Measurements from ENCODE around the gene TAF11L2. TPM values are rescaled to one million over a fixed set of nuclear protein-coding genes. Genes with fewer than 3 reads are reported as not detected.
"Not testable (repeated sequence)": the region's sequence is repeated elsewhere in the genome, so short reads cannot be mapped to it uniquely, and the experiment has no call there.

TAF11L2 gene
- total RNA-seq, 4 donors from 2014 or later, result not detected

DNA sequence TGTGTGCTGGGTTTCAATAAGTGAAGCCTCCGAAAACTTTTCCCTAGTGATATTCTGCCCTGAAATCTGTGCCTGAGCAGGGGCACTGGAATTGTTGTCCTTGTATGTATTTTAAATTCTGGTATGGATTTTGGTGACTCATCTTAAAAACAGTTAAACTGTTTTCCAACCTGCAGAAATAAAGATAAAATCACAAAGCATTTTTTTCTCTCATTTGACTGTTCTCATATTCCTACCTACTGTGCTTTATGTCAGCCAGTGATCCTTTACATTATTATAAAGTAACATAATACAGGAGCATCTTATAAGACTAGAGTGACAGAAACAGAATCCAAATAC, 10.9 kb upstream of the TAF11L2 start:
- Histone ChIP-seq H3K27me3 (no peaks in the 10 kb centered on the region), H3K27ac (no peak overlapping the region), H3K9me3 (no peaks in the 10 kb centered on the region), H3K36me3 (no peaks in the 10 kb centered on the region), H3K4me3 (no peak overlapping the region), H3K4me1 (no peaks in the 10 kb centered on the region)
- no peak for DNase-seq
- no peak for TF ChIP-seq POLR2A (IDR thresholded peaks at IDR 0.05)
- TF ChIP-seq, protein P1, sequence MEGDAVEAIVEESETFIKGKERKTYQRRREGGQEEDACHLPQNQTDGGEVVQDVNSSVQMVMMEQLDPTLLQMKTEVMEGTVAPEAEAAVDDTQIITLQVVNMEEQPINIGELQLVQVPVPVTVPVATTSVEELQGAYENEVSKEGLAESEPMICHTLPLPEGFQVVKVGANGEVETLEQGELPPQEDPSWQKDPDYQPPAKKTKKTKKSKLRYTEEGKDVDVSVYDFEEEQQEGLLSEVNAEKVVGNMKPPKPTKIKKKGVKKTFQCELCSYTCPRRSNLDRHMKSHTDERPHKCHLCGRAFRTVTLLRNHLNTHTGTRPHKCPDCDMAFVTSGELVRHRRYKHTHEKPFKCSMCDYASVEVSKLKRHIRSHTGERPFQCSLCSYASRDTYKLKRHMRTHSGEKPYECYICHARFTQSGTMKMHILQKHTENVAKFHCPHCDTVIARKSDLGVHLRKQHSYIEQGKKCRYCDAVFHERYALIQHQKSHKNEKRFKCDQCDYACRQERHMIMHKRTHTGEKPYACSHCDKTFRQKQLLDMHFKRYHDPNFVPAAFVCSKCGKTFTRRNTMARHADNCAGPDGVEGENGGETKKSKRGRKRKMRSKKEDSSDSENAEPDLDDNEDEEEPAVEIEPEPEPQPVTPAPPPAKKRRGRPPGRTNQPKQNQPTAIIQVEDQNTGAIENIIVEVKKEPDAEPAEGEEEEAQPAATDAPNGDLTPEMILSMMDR (IDR thresholded peaks at IDR 0.05), result no peak

DNA sequence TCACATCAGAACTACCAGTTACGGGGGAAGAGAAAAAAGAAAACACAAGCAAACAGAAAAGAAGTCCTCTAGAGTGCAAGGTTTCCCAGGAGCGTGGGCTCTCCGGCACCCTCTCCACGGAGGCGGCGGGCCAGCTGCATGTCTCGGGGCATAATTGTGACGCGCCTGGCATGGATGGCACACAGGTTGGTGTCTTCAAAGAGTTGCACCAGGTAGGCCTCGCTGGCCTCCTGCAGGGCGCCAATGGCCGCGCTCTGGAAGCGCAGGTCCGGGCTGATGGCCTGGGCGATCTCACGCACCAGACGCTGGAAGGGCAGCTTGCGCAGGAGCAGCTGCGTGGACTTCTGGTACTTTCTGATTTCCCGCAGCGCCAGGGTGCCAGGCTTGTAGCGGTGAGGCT, 6.8 kb upstream of the TAF11L2 start:
- not testable (repeated sequence) for H3K4me1 ChIP-seq, DNase-seq, H3K27me3 ChIP-seq, H3K36me3 ChIP-seq, H3K27ac ChIP-seq, H3K4me3 ChIP-seq, H3K9me3 ChIP-seq

DNA sequence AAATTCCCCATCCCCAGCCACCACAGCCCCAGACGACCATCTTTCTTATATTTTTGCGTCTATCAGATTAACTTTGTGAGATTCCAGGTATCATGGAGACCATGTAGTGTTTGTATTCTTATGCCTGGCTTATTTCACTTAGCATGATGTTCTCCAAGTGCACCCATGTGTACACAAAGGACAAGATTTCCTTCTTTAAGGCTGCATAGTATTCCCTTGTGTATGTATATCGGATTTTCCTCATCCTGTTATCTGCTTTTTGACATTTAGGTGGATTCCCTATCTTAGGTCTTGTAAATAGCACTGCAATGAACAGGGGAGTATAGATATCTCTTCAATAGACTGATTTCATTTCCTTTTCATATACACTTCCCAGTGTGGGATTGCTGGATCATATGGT, 5.3 kb upstream of the TAF11L2 start:
- no peak for DNase-seq
- TF ChIP-seq, protein P1 (IDR thresholded peaks at IDR 0.05), result no peak
- no peak for TF ChIP-seq POLR2A (IDR thresholded peaks at IDR 0.05)
- Histone ChIP-seq H3K36me3 (no peaks in the 10 kb centered on the region), H3K27ac (no peak overlapping the region), H3K27me3 (no peaks in the 10 kb centered on the region), H3K4me1 (no peaks in the 10 kb centered on the region), H3K9me3 (no peaks in the 10 kb centered on the region), H3K4me3 (no peak overlapping the region)

DNA sequence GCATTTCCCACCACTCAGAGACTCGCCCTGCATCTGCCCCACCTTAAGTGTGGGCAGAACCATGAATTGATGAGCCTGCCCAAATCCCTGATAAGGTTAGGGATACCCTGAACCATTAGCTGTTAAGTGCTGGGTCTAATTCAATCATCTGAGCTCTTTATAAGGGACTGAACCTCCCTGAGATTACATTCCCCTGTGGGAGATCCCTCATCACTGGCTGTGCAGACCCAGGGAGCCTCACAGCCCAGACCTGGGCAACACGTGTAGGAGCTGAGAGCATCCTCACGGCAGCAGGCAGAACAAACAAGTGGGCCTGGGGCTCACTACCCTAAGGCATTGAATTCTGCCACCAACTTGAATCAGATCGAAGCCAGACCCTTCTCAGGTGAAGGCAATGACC, 585 bp upstream of the TAF11L2 start:
- no peaks in the 10 kb centered on the region for H3K36me3 ChIP-seq
- no peak for DNase-seq
- no peaks in the 10 kb centered on the region for H3K9me3 ChIP-seq
- no peaks in the 10 kb centered on the region for H3K27me3 ChIP-seq
- TF ChIP-seq POLR2A (IDR thresholded peaks at IDR 0.05), result no peak
- TF ChIP-seq, protein P1 (IDR thresholded peaks at IDR 0.05), result no peak
- no peak overlapping the region for H3K4me3 ChIP-seq
- H3K4me1 ChIP-seq, result no peaks in the 10 kb centered on the region
- no peak overlapping the region for H3K27ac ChIP-seq

DNA sequence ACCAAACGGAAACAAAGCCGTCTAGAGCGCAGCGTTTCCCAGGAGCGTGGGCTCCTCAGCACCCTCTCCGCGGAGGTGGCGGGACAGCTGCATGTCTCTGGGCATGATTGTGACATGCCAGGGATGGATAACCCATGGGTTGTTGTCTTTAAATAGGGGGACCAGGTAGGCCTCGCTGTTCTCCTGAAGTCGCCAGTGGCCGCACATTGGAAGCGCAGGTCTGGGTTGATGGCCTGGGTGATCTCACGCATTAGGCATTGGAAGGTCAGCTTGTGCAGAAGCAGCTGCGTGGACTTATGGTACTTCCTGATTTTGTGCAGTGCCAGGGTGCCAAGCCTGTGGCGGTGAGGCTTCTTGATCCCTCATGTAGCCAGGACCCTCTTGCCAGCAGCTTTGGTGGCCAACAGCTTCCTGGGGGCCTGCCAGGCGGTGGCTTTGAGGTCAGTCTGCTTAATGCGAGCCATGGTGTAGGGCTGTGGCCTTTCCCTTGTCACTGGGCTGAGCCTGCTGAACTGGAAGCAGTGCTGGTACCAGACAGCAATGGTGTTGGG, 13.8 kb downstream of the TAF11L2 start:
- TF ChIP-seq, protein P1 (IDR thresholded peaks at IDR 0.05), result no peak
- TF ChIP-seq POLR2A (IDR thresholded peaks at IDR 0.05), result no peak
- Histone ChIP-seq H3K27ac (no peak overlapping the region), H3K4me3 (no peak overlapping the region), H3K27me3 (no peaks in the 10 kb centered on the region), H3K36me3 (no peaks in the 10 kb centered on the region), H3K4me1 (no peaks in the 10 kb centered on the region), H3K9me3 (no peaks in the 10 kb centered on the region)
- DNase-seq, result no peak

DNA sequence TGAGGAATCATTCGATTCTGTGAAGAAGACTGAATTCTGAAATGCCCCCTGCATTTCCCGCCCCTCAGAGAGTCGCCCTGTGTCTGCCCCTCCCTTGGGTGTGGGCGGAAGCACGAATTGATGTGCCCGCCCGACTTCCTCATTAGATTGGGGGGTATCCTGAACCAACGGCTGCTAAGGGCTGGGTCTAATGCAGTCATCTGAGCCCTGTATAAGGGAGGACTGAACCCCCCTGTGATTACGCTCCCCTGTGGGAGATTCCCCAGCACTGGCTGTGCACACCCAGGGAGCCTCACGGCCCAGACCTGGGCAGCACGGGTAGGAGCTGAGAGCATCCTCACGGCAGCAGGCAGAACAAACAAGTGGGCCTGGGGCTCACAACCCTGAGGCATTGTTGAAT, 19.5 kb downstream of the TAF11L2 start:
- not testable (repeated sequence) for H3K36me3 ChIP-seq, H3K4me1 ChIP-seq, H3K9me3 ChIP-seq, H3K27me3 ChIP-seq, DNase-seq, H3K27ac ChIP-seq, H3K4me3 ChIP-seq

DNA sequence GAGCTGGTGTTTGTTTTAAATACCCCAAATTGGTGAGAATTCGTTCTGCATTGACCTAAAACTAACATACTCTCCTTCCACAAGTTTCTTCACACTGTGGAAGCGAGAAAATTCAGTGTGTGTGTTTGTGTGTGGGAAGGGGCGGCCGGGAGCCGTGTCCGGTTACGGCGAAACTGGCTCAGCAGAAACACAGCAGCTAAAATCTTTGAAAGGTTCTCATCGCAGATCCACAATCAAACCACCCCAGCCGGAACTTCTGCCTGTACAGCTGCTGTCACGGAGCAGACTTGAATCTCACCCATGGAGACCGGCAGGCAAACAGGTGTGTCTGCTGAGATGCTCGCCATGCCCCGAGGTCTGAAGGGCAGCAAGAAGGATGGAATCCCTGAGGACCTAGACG, 20.0 kb downstream of the TAF11L2 start, which contains the start of gene TAF11L3:
TSS of gene TAF11L3 (plus strand) at position 301 of the 400 bp plus-strand sequence.
- not testable (repeated sequence) for H3K4me3 ChIP-seq, H3K36me3 ChIP-seq, H3K27ac ChIP-seq, DNase-seq, H3K4me1 ChIP-seq, H3K27me3 ChIP-seq, H3K9me3 ChIP-seq

DNA sequence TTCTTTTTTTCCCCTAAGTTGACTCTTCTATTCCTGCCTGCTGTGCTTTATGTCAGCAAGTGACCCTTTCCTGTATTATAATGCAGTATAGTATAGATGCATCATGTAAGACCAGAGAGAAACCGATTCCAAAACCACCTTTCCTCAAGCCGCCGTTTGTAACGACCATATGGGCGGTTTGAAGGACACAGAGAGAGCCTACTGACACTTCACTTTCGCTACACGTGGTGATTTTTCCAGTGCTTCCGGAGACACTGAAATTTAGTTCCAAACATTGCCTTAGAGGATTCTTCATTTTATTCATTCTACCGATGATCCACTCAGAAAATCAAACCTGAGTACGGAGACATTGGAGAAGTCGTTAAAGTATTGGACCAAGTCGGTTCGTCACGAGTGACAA, 21.5 kb downstream of the TAF11L2 start:
- not testable (repeated sequence) for H3K4me1 ChIP-seq, H3K27me3 ChIP-seq, H3K36me3 ChIP-seq, H3K9me3 ChIP-seq, DNase-seq, H3K27ac ChIP-seq, H3K4me3 ChIP-seq

DNA sequence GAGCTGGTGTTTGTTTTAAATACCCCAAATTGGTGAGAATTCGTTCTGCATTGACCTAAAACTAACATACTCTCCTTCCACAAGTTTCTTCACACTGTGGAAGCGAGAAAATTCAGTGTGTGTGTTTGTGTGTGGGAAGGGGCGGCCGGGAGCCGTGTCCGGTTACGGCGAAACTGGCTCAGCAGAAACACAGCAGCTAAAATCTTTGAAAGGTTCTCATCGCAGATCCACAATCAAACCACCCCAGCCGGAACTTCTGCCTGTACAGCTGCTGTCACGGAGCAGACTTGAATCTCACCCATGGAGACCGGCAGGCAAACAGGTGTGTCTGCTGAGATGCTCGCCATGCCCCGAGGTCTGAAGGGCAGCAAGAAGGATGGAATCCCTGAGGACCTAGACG, 23.5 kb downstream of the TAF11L2 start, which contains the start of gene TAF11L4:
TSS of gene TAF11L4 (plus strand) at position 301 of the 400 bp plus-strand sequence.
- H3K4me3 ChIP-seq, H3K9me3 ChIP-seq, DNase-seq, H3K4me1 ChIP-seq, H3K27ac ChIP-seq, H3K27me3 ChIP-seq, H3K36me3 ChIP-seq: not testable (repeated sequence)

DNA sequence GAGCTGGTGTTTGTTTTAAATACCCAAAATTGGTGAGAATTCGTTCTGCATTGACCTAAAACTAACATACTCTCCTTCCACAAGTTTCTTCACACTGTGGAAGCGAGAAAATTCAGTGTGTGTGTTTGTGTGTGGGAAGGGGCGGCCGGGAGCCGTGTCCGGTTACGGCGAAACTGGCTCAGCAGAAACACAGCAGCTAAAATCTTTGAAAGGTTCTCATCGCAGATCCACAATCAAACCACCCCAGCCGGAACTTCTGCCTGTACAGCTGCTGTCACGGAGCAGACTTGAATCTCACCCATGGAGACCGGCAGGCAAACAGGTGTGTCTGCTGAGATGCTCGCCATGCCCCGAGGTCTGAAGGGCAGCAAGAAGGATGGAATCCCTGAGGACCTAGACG, 26.9 kb downstream of the TAF11L2 start, which contains the start of gene TAF11L5:
TSS of gene TAF11L5 (plus strand) at position 301 of the 400 bp plus-strand sequence.
- not testable (repeated sequence) for H3K27ac ChIP-seq, H3K9me3 ChIP-seq, H3K4me3 ChIP-seq, DNase-seq, H3K36me3 ChIP-seq, H3K4me1 ChIP-seq, H3K27me3 ChIP-seq

DNA sequence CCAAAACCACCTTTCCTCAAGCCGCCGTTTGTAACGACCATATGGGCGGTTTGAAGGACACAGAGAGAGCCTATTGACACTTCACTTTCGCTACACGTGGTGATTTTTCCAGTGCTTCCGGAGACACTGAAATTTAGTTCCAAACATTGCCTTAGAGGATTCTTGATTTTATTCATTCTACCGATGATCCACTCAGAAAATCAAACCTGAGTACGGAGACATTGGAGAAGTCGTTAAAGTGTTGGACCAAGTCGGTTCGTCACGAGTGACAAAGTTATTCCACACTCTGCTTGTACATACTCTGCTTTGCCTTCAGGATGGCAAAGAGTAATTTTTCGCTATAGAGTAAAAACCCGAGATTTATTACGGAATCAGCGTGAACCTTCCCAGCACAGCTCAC, 28.5 kb downstream of the TAF11L2 start:
- not testable (repeated sequence) for H3K27me3 ChIP-seq, H3K4me3 ChIP-seq, H3K9me3 ChIP-seq, H3K27ac ChIP-seq, H3K36me3 ChIP-seq, H3K4me1 ChIP-seq
- DNase-seq, result peak in 2 of 3 donors; percentile 36 to 65
